22Rv1 (cell line): ENCODE measurements around the gene ZBTB32.

ENCODE experiments used
- H3K27ac ChIP-seq: fragments of 450-650 bp; 2 replicates; pipeline ENCODE4 v1.5.1; 2017
- ZFX ChIP-seq: fragments of 450-650 bp; IDR thresholded peaks from 2 replicates; pipeline ENCODE4 v1.6.1; 2017; ENCODE audit warnings: antibody characterized with exemption, borderline replicate concordance
- TF ChIP-seq, protein P1 (sequence below): fragments of 450-650 bp; IDR thresholded peaks from 2 replicates; pipeline ENCODE4 v1.5.1; 2017; ENCODE audit warnings: mild to moderate bottlenecking

Gene ZBTB32

DNA sequence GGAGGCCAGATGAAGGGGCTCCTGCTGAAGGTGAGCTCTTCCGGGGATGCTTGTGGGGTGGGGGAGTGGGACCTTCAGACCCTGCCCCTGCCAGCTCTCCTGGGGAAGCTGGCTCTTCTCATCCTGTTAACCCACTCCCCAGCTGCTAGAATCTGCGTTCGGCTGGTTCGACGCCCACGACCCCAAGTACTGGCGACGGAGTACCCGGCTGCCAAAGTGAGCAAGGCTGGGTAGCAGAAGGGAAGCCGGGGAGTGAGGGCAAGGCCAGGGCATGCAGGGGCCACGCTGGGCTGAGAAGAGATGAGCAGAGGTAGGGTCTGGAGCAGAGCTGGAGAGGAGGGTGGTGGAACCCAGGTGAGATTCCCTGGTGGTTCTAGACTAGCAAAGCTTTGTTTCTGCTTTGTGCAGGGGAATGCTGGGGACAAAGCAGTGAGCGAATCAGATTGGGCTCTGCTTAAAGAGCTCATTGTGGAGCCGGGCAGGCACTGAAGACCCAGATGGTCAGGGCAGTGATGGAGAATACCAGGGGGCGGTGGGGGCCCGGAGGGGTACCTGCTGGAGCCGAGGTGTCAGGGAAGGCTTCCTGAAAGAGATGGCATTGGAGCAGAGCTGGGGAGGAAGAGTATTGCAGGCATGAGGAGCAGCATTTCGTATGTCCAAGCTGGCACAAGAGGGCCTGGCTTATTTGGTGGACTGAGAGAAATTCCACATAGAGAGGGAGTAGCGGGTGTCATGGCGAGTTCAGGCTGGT, 23.8 kb downstream of the ZBTB32 start:
- TF ChIP-seq ZFX = no peak
- TF ChIP-seq, protein P1, sequence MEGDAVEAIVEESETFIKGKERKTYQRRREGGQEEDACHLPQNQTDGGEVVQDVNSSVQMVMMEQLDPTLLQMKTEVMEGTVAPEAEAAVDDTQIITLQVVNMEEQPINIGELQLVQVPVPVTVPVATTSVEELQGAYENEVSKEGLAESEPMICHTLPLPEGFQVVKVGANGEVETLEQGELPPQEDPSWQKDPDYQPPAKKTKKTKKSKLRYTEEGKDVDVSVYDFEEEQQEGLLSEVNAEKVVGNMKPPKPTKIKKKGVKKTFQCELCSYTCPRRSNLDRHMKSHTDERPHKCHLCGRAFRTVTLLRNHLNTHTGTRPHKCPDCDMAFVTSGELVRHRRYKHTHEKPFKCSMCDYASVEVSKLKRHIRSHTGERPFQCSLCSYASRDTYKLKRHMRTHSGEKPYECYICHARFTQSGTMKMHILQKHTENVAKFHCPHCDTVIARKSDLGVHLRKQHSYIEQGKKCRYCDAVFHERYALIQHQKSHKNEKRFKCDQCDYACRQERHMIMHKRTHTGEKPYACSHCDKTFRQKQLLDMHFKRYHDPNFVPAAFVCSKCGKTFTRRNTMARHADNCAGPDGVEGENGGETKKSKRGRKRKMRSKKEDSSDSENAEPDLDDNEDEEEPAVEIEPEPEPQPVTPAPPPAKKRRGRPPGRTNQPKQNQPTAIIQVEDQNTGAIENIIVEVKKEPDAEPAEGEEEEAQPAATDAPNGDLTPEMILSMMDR = no peak
- H3K27ac ChIP-seq = no peak overlapping the region

- no peak for TF ChIP-seq ZFX
- TF ChIP-seq, protein P1 = no peak
- H3K27ac ChIP-seq = no peak overlapping the region; the same call in 1 of the 2 replicates
Observed at GRCh38 chr19:35729021-35729420, 24.7 kb downstream of the ZBTB32 start.

GRCh38 chr19:35729763-35730162, 25.4 kb downstream of the ZBTB32 start:
- no peak for TF ChIP-seq ZFX
- TF ChIP-seq, protein P1 = no peak
- H3K27ac ChIP-seq = peak overlapping the region; percentile 63; the same call in 1 of the 2 replicates

DNA sequence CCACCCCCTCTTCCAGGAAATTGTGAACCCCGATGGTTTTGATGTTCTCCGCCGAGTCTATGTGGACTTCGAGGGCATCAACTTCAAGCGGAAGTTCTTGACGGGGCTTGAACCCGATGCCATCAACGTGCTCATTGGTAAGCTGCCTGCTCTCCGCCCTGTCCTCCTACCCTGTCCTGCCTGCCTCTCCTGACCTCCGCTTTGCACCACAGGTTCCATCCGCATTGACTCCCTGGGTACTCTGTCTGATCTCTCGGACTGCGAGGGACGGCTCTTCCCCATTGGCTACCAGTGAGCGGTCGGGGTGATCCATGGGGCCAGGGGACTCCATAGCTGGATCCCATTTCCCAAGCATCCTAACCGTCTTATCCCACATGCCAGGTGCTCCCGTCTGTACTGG, 26.0 kb downstream of the ZBTB32 start:
- H3K27ac ChIP-seq = peak overlapping the region; percentile 63
- TF ChIP-seq, protein P1 = no peak
- no peak for TF ChIP-seq ZFX

- TF ChIP-seq, protein P1 = no peak
- no peak for TF ChIP-seq ZFX
- H3K27ac ChIP-seq = peak overlapping the region; percentile 63
Observed at GRCh38 chr19:35731353-35731752, 27.0 kb downstream of the ZBTB32 start.

GRCh38 chr19:35731779-35732405, 27.5 kb downstream of the ZBTB32 start:
- peak overlapping the region; percentile 63 for H3K27ac ChIP-seq
- no peak for TF ChIP-seq ZFX
- TF ChIP-seq, protein P1 = no peak

- H3K27ac ChIP-seq = no peak overlapping the region
- TF ChIP-seq, protein P1 = no peak
- no peak for TF ChIP-seq ZFX
Observed at GRCh38 chr19:35732540-35733179, 28.3 kb downstream of the ZBTB32 start.
